ENCODE measurements around the gene KPNA1.
"Not testable (repeated sequence)": the region's sequence is repeated elsewhere in the genome, so short reads cannot be mapped to it uniquely, and the experiment has no call there.

DNA sequence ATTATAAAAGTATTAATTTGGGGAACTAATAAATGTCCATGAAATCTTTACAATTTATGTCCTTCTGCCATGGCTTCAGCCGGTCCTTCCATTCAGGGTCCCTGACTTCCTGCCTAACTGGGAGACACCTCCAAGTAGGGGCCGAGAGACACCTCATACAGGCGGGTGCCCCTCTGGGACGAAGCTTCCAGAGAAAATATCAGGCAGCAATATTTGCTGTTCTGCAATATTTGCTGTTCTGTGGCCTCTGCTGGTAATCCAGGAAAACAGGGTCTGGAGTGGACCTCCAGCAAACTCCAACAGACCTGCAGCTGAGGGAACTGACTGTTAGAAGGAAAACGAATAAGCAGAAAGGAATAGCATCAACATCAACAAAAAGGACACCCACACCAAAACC lies 70.2 kb downstream of the KPNA1 start:
- TF ChIP-seq, protein P1, sequence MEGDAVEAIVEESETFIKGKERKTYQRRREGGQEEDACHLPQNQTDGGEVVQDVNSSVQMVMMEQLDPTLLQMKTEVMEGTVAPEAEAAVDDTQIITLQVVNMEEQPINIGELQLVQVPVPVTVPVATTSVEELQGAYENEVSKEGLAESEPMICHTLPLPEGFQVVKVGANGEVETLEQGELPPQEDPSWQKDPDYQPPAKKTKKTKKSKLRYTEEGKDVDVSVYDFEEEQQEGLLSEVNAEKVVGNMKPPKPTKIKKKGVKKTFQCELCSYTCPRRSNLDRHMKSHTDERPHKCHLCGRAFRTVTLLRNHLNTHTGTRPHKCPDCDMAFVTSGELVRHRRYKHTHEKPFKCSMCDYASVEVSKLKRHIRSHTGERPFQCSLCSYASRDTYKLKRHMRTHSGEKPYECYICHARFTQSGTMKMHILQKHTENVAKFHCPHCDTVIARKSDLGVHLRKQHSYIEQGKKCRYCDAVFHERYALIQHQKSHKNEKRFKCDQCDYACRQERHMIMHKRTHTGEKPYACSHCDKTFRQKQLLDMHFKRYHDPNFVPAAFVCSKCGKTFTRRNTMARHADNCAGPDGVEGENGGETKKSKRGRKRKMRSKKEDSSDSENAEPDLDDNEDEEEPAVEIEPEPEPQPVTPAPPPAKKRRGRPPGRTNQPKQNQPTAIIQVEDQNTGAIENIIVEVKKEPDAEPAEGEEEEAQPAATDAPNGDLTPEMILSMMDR (IDR thresholded peaks at IDR 0.05), result not testable (repeated sequence)
- not testable (repeated sequence) for TF ChIP-seq RXRA (IDR thresholded peaks at IDR 0.05; ENCODE audit: borderline replicate concordance, low read depth); TEAD4 (IDR thresholded peaks at IDR 0.05; ENCODE audit: borderline replicate concordance, insufficient read depth); RAD21 (IDR thresholded peaks at IDR 0.05; ENCODE audit: low read length); EP300 (IDR thresholded peaks at IDR 0.05; ENCODE audit: borderline replicate concordance in 1 of 2, low read depth in 1 of 2, low read length in 1 of 2); POLR2AphosphoS5 (IDR thresholded peaks at IDR 0.05; ENCODE audit: low read depth, low read length); SMC3 (IDR thresholded peaks at IDR 0.05; ENCODE audit: low read depth, low read length); YY1 (IDR thresholded peaks at IDR 0.05; ENCODE audit: low read depth); FOSL2 (IDR thresholded peaks at IDR 0.05; ENCODE audit: borderline replicate concordance, low read depth)
- TF ChIP-seq, protein P2, sequence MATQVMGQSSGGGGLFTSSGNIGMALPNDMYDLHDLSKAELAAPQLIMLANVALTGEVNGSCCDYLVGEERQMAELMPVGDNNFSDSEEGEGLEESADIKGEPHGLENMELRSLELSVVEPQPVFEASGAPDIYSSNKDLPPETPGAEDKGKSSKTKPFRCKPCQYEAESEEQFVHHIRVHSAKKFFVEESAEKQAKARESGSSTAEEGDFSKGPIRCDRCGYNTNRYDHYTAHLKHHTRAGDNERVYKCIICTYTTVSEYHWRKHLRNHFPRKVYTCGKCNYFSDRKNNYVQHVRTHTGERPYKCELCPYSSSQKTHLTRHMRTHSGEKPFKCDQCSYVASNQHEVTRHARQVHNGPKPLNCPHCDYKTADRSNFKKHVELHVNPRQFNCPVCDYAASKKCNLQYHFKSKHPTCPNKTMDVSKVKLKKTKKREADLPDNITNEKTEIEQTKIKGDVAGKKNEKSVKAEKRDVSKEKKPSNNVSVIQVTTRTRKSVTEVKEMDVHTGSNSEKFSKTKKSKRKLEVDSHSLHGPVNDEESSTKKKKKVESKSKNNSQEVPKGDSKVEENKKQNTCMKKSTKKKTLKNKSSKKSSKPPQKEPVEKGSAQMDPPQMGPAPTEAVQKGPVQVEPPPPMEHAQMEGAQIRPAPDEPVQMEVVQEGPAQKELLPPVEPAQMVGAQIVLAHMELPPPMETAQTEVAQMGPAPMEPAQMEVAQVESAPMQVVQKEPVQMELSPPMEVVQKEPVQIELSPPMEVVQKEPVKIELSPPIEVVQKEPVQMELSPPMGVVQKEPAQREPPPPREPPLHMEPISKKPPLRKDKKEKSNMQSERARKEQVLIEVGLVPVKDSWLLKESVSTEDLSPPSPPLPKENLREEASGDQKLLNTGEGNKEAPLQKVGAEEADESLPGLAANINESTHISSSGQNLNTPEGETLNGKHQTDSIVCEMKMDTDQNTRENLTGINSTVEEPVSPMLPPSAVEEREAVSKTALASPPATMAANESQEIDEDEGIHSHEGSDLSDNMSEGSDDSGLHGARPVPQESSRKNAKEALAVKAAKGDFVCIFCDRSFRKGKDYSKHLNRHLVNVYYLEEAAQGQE (IDR thresholded peaks at IDR 0.05; ENCODE audit: low read depth, low read length), result not testable (repeated sequence)
- TF ChIP-seq, protein P3, sequence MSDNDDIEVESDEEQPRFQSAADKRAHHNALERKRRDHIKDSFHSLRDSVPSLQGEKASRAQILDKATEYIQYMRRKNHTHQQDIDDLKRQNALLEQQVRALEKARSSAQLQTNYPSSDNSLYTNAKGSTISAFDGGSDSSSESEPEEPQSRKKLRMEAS (IDR thresholded peaks at IDR 0.05; ENCODE audit: low read depth), result not testable (repeated sequence)

Measured in SK-N-SH (cell line).